ENCODE results near the gene UBL5. TPM values are rescaled to one million over a fixed set of nuclear protein-coding genes. Genes with fewer than 3 reads are reported as not detected.
A peak's percentile ranks its signal among the peaks of the same experiment; 100 is the strongest.

The UBL5 gene
- total RNA-seq, 1 experiment from 2014 or later: 521 TPM

DNA sequence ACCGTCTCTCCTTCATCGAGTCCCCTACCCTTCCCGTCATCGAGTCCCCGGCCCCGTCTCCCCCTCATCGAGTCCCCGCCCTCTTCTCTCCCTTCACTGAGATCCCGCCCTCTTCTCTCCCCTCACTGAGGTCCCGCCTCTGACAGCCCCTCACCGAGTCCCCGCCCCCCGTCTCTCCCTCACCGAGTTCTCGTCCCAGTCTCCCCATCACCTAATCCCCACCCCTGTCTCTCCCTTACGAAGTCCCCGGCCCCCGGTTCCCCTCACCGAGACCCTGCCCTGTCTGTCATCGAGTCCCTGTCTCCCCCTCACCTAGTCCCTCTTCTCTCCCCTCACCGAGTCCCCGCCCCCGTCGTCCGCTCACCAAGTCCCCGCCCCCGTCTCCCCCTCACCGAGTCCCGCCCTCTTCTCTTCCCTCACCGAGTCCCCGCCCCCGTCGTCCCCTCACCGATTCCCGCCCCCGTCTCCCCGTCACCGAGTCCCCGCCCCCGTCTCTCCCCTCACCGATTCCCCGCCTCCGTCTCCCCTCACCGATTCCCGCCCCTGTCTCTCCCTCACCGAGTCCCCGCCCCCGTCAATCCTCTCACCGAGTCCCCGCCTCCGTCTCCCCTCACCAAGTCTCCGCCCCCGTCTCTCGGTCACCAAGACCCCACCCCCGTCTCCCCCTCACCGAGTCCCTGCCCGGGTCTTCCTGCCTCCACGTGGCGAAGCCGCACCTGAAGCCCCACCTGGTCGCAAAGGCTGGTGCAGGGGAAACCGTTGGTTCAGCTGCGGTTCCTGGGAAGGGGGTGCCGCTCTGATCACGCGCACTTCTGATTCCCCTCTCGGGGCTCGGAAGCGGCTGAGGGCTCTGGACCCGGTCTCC is 35.3 kb upstream of the UBL5 start:
- peak; percentile 53 for ATAC-seq
- intact Hi-C loops (cut with micrococcal nuclease): loop anchor here (1.0 kb wide), 1 partner anchor 27 kb away; the partner anchor contains the start of gene FBXL12
- DNase-seq: peak; percentile 89
- POLR2A ChIA-PET (ENCODE audit: unreplicated experiment): no interaction called here
- Histone ChIP-seq H3K4me1 (ENCODE audit: insufficient read depth, low read length) (peaks cover 12% of the 10 kb centered on the region), H3K9ac (ENCODE audit: low read length) (peak overlapping the region; percentile 78), H3K4me3 (ENCODE audit: low read length) (peak overlapping the region; percentile 75), H2AFZ (ENCODE audit: low read length) (peak overlapping the region; percentile 100), H3K27me3 (ENCODE audit: low read length) (no peaks in the 10 kb centered on the region), H4K20me1 (ENCODE audit: low read length) (no peaks in the 10 kb centered on the region), H3K9me2 (replicated peaks; ENCODE audit: low read length) (no peaks in the 10 kb centered on the region), H3K79me2 (ENCODE audit: low read length) (no peaks in the 10 kb centered on the region), H3K9me3 (ENCODE audit: low read length) (no peaks in the 10 kb centered on the region), H3K36me3 (ENCODE audit: low read depth, low read length) (no peaks in the 10 kb centered on the region), H3K4me2 (ENCODE audit: low read length) (peak overlapping the region; percentile 93), H3K27ac (ENCODE audit: low read length) (peak overlapping the region; percentile 52), H3F3A (ENCODE audit: low read length, unreplicated experiment) (no peaks in the 10 kb centered on the region)
- TF ChIP-seq EZH2phosphoT487 (IDR thresholded peaks at IDR 0.05; ENCODE audit: borderline replicate concordance, low read length) (no peak), EZH2 (IDR thresholded peaks at IDR 0.05; ENCODE audit: low read length, unreplicated experiment) (no peak)
- TF ChIP-seq, protein P1, sequence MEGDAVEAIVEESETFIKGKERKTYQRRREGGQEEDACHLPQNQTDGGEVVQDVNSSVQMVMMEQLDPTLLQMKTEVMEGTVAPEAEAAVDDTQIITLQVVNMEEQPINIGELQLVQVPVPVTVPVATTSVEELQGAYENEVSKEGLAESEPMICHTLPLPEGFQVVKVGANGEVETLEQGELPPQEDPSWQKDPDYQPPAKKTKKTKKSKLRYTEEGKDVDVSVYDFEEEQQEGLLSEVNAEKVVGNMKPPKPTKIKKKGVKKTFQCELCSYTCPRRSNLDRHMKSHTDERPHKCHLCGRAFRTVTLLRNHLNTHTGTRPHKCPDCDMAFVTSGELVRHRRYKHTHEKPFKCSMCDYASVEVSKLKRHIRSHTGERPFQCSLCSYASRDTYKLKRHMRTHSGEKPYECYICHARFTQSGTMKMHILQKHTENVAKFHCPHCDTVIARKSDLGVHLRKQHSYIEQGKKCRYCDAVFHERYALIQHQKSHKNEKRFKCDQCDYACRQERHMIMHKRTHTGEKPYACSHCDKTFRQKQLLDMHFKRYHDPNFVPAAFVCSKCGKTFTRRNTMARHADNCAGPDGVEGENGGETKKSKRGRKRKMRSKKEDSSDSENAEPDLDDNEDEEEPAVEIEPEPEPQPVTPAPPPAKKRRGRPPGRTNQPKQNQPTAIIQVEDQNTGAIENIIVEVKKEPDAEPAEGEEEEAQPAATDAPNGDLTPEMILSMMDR (conservative IDR thresholded peaks at IDR 0.05; ENCODE audit: low read depth, low read length): no peak
- no TSS peak for BruUV-seq (replicated peaks)
- CTCF ChIA-PET: no interaction called here

- Histone ChIP-seq H3K9me2 (replicated peaks; ENCODE audit: low read length) (no peaks in the 10 kb centered on the region), H3K79me2 (ENCODE audit: low read length) (no peaks in the 10 kb centered on the region), H4K20me1 (ENCODE audit: low read length) (no peaks in the 10 kb centered on the region), H3K9ac (ENCODE audit: low read length) (peak overlapping the region; percentile 78), H3K9me3 (ENCODE audit: low read length) (no peaks in the 10 kb centered on the region), H2AFZ (ENCODE audit: low read length) (peak overlapping the region; percentile 100), H3K36me3 (ENCODE audit: low read depth, low read length) (no peaks in the 10 kb centered on the region), H3K4me2 (ENCODE audit: low read length) (peak overlapping the region; percentile 93), H3F3A (ENCODE audit: low read length, unreplicated experiment) (no peaks in the 10 kb centered on the region), H3K27me3 (ENCODE audit: low read length) (no peaks in the 10 kb centered on the region), H3K27ac (ENCODE audit: low read length) (peak overlapping the region; percentile 52), H3K4me1 (ENCODE audit: insufficient read depth, low read length) (peaks cover 16% of the 10 kb centered on the region), H3K4me3 (ENCODE audit: low read length) (peak overlapping the region; percentile 75)
- DNase-seq (peak; percentile 26), ATAC-seq (0 out of 2 replicates have a peak, but pooled peaks have one; percentile 3)
- TF ChIP-seq, protein P1 (conservative IDR thresholded peaks at IDR 0.05; ENCODE audit: low read depth, low read length): no peak
- no peak for TF ChIP-seq EZH2phosphoT487 (IDR thresholded peaks at IDR 0.05; ENCODE audit: borderline replicate concordance, low read length)
- no peak for TF ChIP-seq EZH2 (IDR thresholded peaks at IDR 0.05; ENCODE audit: low read length, unreplicated experiment)
- TSS peak; percentile 79 for BruUV-seq (replicated peaks)
- intact Hi-C loops (cut with micrococcal nuclease): no loop called here
- POLR2A ChIA-PET (ENCODE audit: unreplicated experiment): no interaction called here
- CTCF ChIA-PET: no interaction called here
These were observed 34.6 kb upstream of the UBL5 start for GRCh38 chr19:9793071-9793591.

Measured in PC-3 (cell line).